Right kidney (tissue), 1 donor: ENCODE data around the gene MORF4L2.
"Not testable (repeated sequence)": the region's sequence is repeated elsewhere in the genome, so short reads cannot be mapped to it uniquely, and the experiment has no call there.

Source experiments
- DNase-seq: peaks from one replicate; pipeline ENCODE4 v3.0.0-alpha.2; 2016

Gene MORF4L2

GRCh38 chrX:103687696-103688201 is 1.2 kb upstream of the MORF4L2 start:
- DNase-seq = peak; percentile 72

DNA sequence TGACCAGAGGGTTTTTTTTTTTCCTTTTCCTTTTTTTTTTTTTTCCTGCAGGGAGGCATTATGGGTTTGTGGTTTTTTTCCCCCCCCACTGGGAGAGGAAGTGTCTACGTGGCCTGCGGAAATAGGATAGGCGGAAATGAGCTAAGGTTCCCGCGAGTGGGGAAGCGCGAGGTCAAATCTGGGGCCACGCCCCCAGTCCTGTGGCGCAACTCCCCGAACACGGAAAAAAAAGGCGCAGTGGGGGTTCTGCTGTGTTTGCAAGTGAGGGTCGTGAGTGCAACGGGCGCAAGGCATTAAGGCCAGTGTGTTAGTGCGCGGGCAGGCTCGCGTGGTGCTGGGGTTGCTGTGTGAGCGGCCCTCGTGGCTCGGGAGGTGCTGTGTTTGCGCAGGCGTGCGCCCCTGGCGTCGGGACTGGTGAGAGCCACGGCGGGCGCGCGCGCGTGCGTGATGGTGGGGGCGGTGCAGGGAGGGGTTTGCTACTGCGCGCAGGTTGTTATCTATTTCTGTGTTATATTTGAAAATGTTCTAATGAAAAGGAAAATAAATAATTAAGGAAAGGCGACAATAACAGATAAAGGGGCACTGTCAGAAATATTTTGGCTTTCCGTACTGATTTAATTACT is 685 bp upstream of the MORF4L2 start:
- peak; percentile 92 for DNase-seq

GRCh38 chrX:103685396-103685795 is 1.1 kb downstream of the MORF4L2 start:
- DNase-seq = no peak

GRCh38 chrX:103681443-103681842 is 5.1 kb downstream of the MORF4L2 start:
- no peak for DNase-seq

- no peak for DNase-seq
Measured at GRCh38 chrX:103678199-103678993, 8.1 kb downstream of the MORF4L2 start.

DNA sequence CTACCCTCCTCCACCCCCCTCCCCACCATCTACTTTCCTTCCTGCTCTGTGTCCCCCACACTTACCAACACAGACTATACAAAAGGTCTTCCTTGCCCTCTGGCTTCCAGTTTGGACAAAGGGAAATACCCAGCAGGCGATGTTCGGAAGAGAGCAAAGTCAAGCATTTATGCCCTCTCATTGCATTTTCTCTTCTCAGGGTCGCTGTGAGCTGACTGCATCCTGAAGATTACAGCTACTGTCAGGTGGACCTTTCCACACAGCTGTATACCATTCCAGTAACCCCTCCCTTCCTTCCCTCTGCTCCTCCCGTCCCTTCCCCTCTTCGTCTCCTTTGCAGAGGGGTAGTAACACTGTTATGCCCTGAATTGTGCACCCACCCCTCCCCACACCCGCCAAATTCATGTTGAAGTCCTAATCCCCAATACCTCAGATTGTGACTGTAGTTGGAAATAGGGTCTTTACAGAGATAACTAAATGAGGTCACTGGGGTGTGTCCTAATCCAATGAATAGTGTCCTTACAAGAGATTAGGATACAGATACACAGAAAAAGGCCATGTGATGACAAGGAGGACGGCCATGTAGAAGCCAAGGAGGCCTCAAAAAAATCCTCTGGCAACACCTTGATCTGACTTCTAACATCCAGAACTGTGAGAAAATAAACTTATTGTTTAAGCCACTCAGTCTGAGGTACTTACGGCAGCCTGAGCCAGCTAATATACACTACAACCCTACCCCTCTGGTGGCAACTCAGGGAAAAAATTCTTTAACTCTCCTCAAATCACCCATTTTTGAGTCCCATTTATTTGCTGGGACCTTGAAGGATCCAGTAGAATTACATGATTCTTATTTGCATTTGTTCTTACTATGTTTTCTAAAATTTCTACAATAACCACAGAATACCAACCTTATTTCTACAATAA is 11.7 kb downstream of the MORF4L2 start:
- DNase-seq = no peak

GRCh38 chrX:103669745-103670144 is 16.8 kb downstream of the MORF4L2 start:
- no peak for DNase-seq

DNA sequence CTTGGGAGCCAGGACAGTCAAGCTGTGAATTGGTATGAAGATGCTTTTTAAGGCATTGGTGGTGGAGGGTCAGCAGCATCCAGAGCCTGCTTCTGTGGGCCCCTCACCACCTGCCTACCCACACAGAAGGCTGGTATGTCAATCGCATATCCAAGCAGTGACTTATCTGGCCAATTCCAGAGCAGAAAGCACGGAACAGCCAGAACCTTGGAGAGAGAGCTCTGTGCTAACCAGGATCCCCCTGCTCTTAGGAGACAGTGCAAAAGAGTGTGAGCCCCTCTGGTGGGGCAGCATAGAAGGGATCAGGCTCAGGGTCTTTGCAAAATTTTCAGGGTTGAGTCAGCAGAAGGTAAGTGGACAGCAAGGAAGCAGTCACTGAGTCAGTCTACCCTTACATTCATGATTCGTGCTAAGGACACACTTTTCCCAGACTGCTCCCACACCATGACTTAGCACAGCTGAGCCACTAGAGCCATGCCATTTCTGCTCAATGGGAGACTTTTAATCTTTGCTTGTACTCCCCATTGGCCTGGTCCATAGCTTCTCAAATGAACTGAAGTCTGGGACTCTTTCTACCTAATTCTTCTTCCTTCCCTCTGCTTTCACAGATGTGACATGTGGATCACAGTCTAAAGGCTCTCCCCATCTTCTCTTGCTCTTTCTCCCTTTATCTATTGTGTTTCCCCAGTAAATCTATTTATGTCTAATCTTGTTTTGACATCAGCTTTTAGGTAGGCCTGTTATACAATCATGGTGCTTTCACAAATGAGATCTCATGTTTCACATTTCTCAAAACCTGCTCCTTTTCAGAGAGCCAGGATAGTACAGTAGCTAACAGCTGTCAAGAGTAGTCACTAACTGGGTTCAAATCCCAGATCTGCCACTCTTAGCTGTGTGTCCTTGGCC is 20.0 kb downstream of the MORF4L2 start:
- no peak for DNase-seq

GRCh38 chrX:103663981-103664762 is 22.3 kb downstream of the MORF4L2 start:
- DNase-seq = peak; percentile 21

DNA sequence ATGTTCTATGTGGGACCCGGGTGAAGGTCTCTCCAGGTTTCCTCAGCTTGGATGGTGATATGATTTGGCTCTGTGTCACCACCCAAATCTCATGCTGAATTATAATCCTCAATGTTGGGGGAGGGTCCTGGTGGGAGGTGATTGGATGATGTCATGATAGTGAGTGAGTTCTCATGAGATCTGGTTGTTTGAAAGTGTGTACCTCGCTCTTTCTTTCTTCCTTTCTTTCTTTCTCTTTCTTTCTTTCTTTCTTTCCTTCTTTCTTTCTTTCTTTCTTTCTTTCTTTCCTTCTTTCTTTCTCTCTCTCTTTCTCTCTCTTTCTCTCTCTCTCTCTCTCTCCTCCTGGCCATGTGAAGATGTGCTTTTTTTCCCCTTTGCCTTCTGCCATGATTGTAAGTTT is 27.0 kb downstream of the MORF4L2 start:
- not testable (repeated sequence) for DNase-seq

- no peak for DNase-seq
Measured at GRCh38 chrX:103658681-103659433, 27.6 kb downstream of the MORF4L2 start.

DNA sequence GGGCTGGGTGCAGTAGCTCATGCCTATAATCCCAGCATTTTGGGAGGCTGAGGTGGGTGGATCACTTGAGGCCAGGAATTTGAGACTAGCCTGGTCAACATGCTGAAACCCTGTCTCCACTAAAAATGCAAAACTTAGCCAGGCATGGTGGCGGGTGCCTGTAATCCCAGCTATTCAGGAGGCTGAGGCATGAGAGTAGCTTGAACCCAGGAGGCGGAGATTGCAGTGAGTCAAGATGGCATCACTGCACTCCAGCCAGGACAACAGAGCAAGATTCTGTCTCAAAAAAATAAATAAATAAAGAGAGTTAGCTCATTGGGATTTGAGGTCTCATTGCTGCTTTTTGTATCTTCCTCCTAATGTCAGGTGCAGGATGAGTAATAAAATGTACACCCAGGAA is 29.4 kb downstream of the MORF4L2 start:
- DNase-seq = not testable (repeated sequence)

DNA sequence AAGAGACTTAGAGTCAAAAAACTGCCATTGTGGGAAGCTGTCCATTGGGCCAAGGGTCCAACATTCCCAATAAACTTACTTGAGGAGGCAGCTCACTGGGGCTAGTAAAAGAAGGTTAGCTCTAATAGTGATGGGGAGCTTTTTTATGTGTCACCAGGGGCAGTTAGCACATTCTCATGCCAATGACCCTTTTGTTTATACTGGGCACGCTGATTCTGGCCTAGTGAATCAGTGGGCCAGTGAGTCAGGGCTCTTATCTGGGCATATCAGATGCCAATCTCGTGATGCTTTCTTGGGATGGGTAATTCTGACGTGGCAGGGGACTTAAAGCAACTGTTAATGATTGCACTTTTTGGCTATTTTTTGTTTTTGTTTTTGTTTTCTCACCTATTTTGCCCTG is 29.9 kb downstream of the MORF4L2 start:
- DNase-seq = no peak

DNA sequence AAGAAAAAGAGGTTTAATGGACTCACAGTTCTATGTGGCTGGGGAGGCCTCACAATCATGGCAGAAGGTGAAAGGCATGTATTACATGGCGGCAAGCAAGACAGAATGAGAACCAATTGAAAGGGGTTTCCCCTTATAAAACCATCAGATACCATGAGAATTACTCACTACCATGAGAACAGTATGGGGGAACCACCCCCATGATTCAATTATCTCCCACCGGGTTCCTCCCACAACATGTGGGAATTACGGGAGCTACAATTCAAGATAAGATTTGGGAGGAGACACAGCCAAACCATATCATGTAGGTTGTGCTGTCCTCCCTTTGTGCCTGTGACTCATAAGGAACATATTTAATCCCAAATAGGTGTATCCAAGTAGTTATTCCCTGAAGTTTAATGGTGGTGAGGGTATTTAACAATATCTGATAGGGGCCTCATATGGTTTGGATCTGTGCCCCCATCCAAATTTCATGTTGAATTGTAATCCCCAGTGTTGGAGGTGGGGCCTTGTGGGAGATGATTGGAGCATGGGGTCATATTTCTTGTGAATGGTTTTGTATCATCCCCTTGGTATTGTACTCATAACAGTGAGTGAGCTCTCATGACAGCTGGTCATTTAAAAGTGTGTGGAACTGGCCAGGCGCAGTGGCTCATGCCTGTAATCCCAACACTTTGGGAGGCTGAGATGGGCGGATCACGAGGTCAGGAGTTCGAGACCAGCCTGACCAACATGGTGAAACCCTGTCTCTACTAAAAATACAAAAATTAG is 31.1 kb downstream of the MORF4L2 start:
- not testable (repeated sequence) for DNase-seq

DNA sequence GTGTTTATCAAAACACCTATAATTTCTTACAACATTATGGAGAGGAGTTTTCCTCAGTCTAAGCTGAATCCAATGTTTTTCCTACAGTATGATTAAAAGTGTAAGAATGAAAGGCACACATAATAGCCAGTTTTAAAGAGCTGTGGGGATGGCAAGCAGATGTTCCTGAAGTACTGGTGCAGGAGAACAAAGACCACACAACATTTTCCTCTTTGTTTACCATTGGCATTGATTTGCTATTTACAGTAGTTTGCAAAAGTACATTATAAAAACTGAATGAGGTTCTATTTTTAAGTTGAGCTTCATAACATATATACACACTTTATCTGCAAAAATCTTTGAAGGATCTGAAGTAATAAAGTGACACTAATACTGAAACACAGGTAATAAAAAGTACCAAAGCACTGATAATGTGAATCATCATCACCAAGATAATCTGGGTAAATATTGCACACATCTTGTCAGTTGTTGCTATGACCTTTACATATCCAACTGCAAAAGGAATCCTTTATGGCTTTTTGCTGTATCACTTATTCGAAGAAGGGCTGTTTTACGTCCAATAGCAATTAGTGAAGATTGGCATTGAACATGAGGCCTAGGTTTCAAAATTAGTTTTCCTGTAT is 35.2 kb downstream of the MORF4L2 start:
- no peak for DNase-seq

DNA sequence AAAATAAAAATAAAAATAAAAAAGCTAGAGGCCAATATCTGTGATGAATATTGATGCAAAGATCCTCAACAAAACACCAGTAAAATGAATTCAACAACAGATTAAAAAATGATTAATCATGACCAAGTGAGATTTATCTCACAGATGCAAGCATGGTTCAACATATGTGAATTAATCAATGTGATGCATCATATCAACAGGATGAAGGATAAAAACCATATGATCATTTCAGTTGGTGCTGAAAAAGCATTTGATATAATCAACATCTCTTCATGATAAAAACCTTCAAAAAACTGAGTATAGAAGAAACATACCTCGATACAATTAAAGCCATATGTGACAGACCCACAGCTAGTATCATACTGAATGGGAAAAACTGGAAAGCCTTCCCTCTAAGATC is 38.9 kb downstream of the MORF4L2 start:
- no peak for DNase-seq

- no peak for DNase-seq
Measured at GRCh38 chrX:103644125-103644524, 42.4 kb downstream of the MORF4L2 start.

DNA sequence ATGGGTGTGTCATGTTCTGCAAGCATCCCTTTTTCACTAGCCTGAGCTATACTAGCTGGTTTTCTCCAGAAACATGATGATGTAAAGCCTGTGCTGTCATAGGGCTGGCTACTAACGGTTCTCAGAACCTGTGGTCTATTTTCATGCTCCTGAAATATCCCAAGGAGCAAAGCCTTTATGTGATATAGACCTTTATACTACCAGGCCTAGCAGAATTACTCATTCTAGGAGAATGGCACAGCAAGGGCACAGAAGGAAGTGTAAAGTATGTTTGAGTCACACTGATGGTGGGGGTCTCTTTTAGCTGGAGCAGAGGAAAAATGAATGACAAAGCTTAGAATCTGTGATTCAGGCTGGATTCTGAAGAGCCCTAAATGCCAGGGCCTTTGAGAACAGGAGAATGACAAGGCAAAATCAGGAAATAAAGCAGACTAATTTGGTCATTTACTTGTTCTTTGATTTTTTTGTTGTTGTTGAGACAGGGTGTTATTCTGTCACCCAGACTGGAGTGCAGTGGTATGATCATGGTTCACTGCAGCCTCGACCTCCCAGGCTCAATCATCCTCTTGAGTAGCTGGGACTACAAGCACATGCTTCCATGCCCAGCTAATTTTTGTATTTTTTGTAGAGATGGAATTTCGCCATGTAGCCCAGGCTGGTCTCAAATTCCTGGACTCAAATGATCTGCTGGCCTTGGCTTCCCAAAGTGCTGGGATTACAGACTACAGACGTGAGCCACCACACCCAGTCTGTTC is 45.9 kb downstream of the MORF4L2 start:
- DNase-seq = no peak
